Thyroid gland (tissue), 4 donors: ENCODE data around the gene SAP30L.

Experiments used
- POLR2A ChIP-seq, 2 donors: fragments of 450-650 bp; IDR thresholded peaks; one replicate each; pipeline ENCODE4 v1.6.1; 2017; ENCODE audit warnings: antibody characterized with exemption in 2 of 2, mild to moderate bottlenecking in 2 of 2, moderate library complexity in 1 of 2
- TF ChIP-seq, protein P1 (sequence below), 6 experiments: fragments of 200-600 bp in 3 of 6; fragments of 450-650 bp in 3 of 6; sonication (generic) in 3 of 6; IDR thresholded peaks; one replicate each; pipeline ENCODE4 v1.5.1; 2016 to 2019; ENCODE audit warnings: antibody characterized with exemption in 6 of 6, mild to moderate bottlenecking in 2 of 6, inconsistent platforms in 1 of 6, moderate library complexity in 1 of 6

DNA sequence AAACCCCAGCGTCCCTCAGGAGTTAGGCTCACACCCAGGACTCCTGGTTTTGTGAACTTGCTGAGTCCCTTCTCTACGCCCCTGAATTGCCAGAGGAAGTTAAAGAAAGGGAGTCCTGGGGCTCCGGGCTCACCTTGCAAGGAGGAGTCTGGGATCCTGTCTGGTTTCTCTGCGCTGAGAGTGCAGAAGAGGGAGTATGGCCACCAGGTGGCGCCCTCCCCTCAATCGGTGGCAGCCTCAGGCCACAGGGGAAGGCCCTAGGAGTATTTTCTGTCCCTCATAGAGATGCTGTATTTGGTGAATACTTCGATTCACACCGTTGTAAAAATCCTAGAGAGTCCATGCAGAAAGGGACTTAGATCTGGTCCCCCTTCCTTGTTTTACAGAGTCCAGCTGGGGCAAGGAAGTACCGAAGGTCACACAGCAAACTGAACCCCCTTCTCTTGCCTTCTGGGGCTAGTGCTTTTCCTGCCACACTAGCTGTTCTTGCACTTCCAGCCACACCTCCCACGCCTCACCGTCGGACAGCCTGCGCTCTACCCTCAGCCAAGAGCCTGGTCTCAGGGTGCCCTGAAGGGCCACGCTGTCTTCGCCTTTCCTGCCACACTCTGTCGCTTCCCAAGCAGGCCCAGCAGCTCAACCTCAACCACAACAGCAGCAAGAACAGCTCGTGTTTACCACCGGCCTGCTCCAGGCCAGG, 22.0 kb downstream of the SAP30L start:
- TF ChIP-seq POLR2A (IDR thresholded peaks at IDR 0.05) = no peak
- TF ChIP-seq, protein P1, sequence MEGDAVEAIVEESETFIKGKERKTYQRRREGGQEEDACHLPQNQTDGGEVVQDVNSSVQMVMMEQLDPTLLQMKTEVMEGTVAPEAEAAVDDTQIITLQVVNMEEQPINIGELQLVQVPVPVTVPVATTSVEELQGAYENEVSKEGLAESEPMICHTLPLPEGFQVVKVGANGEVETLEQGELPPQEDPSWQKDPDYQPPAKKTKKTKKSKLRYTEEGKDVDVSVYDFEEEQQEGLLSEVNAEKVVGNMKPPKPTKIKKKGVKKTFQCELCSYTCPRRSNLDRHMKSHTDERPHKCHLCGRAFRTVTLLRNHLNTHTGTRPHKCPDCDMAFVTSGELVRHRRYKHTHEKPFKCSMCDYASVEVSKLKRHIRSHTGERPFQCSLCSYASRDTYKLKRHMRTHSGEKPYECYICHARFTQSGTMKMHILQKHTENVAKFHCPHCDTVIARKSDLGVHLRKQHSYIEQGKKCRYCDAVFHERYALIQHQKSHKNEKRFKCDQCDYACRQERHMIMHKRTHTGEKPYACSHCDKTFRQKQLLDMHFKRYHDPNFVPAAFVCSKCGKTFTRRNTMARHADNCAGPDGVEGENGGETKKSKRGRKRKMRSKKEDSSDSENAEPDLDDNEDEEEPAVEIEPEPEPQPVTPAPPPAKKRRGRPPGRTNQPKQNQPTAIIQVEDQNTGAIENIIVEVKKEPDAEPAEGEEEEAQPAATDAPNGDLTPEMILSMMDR (IDR thresholded peaks at IDR 0.05) = peak; percentile 69 to 92 (median 76)
